Stimulated activated CD4-positive, alpha-beta T cell treated with anti-CD3 and anti-CD28 coated beads, TNF-alpha, amount 100 ng/mL, for 48 hours (primary cell): ENCODE measurements around the gene LRBA.

Experiments used
- DNase-seq, 3 donors: peaks; one replicate each; pipeline ENCODE4 v3.0.0-alpha.2; 2020; ENCODE audit warnings: low read depth in 3 of 3

Gene LRBA

DNA sequence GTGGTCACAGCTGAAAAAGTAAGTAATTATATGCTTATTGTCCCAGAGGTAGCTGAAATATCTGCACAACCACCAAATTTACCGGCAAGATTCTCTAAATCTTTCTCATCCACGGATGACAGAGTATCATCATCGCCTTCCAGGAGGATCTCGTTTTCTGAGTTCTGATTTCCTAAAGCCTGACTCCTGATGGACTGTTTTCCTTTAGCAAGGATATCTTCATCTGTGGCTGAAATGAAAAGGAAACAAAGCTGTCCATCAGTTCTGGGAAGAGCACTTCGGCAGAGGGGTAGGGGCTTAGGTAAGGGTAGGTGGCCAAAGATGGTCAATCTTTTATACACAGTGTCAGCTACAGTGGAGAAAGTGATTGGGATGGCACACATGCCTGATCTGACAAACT is 424.5 kb downstream of the LRBA start:
- DNase-seq: no peak

DNA sequence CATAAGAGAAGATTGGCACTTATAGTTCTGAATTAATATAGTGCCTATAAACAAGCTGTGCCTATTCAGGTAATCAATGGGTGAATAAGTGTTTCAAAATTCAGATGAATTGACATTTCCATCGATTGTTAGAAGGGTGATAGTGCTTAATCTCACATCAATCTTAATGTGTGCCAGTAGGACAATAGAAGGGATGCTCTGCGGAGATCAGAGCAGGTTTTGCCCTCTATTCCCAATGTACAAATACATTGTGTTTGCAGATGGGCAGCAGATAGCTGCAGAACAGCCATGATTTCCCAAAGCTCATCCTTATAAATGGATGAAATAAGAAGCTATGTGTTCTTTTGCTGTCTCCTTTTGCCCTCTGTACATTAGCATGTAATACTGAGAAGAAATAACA is 425.9 kb downstream of the LRBA start:
- DNase-seq: no peak

DNA sequence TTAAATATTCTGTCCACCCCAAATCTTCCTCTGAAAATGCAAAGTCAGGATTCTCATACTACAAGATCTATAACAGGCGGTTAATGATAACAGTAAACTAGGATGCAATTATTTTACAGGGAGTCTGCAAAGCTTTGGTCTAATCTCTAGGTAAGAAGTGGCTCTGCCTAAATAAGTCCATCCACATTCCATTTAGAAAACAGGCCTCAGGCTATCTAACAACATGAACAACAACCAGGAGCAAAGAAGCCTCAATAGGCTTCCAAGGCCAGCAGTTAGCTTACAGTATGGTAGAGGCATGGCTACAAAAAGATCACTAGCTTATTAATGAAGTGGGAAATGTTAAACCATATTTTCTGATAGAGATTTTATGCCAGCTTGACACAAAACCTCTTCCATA is 426.8 kb downstream of the LRBA start:
- no peak for DNase-seq

DNA sequence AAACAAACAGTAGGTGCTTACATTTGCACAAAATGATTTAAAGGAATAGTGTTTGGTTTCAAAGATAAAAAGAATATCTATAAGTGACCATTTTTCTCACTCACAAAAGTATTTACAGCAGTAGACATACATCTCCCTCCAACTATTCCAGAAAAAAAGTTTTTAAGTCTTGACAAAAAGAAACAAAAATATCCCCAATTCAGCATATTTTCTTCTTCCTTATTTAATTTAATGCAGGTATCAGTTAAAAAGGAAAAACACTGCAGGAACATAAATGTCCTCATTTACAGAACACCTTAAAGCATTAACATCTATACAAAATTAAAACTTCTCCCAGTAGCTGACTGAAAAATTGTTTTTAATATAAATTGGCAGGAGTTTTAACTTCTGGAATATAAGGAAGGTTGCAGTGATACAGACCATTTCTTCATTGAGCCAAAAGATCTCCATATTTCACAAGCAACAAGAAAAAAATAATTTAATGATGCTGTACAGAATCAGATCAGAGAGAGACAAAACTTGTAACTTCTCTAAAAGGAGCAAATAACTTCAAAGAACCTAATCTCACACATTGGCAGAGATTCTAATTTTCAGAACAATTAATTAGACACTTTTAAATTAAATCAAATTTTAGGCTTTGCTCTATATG is 428.8 kb downstream of the LRBA start:
- DNase-seq: no peak

- no peak for DNase-seq
Measured at GRCh38 chr4:150585611-150586010, 429.5 kb downstream of the LRBA start.

- DNase-seq: no peak
Measured at GRCh38 chr4:150584111-150584915, 430.8 kb downstream of the LRBA start.

- DNase-seq: no peak
Measured at GRCh38 chr4:150583287-150584110, 431.6 kb downstream of the LRBA start.

GRCh38 chr4:150582873-150583286 is 432.2 kb downstream of the LRBA start:
- DNase-seq: no peak

- DNase-seq: no peak
Measured at GRCh38 chr4:150582146-150582872, 432.8 kb downstream of the LRBA start, which contains the start of gene MAB21L2. MAB21L2 (plus strand) TSS chr4:150582151; CDS start chr4:150583030, 879 bp downstream.

DNA sequence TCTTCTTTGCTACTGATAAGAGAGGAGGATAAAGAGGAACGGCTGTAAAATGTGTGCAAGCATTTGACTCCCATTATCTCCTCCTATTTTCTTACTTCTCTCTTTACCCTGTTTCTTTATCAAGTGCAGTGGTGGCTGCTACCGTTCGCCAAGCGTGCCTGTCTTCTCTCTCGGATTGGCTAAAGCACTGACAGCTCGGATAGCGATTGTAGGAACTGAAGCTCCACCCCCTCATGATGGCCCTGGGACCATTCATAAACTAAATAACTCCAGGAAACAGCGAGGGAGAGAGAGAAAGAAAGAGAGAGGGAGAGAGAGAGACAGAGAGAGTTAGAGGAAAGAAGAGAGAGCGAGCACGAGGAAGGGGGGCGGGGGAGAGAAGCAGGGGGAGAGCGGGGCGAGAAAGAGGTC is 433.4 kb downstream of the LRBA start:
- no peak for DNase-seq

- DNase-seq: no peak
Measured at GRCh38 chr4:150581056-150581605, 434.0 kb downstream of the LRBA start.

DNA sequence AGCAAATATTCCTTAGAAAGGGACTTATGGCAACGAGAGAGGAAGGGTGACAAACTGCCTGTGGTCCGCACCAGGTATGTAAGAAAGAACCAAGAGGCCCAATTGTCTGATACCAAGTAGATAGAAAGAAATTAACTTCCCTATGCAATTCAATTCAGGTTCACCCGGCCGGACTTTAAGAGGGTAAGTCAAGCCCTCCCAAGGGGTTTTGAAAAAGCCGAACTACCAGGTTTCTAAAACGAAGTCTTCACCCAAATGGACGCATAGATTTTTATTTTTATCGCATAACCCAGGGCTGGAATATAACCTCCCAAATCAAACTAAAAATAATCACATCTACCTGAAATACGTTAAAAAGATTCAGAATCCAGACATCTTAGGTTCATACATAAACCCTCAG is 434.8 kb downstream of the LRBA start:
- no peak for DNase-seq

DNA sequence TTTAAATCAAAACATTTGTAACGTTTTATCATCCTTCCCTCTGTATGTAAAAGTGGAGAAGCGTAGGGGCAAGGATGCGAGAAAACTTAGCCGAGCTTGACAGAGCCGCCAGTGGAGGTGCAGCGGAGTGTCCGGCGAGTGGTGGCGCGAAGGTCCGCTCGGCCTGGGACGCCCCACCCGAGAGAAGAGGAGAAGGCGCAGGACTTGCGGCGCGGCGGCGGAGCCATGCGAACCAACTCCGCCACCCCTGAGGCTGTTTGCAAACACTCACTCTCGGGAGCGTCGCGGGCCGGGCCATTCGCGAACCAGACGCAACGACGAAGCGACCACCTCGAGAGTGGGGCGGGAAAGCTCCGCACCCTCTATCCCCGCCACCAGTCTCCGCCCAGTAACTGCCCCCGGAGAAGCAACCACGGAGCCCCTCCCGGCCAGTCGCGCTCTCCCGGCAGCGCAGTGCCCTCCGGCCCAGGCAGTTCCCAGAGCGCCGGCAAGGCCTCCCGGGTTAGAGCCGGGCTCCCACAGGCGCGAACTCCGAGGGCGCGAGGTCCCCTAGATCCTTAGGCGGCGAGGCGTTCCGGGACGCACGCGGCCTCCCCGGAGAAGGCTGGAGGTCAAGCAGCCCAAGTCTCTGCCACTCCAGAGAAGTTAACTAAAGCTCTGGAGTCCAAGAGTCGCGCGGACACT is 435.4 kb downstream of the LRBA start:
- no peak for DNase-seq

DNA sequence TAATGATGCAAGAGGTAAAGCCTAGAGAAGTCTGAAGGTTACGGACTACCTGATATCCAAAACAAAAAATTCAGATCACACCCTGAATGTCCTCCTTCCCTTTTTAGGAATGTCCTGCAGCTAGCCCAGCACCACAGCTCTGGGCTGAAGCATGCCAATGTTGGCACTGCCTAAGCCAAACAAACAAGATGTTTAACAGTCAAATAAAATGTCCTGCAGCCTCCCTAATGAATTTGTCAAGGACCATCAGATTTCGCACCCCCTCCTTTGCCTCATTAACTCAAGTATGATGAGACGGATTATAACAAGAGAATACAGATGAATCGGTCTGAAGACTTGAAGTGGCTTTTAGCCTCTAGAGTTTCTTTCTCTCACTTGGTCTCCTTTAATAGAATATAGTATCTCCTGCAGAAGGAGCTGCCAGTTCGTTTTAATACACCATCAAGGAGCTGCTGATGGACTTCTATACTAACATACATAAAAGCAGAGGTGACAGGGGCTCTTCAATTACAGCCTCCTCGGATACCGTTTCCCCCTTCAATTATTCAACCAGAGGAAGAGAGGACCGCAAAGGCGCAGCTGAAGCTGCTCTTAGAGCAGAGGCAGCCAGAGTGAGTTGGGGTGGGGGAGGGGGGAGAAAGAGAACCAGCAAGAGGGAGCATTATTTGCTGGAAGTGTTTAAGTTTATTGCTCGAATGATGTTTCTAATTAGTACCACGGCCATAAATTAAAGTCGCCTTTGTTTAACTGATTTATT is 436.2 kb downstream of the LRBA start:
- no peak for DNase-seq

DNA sequence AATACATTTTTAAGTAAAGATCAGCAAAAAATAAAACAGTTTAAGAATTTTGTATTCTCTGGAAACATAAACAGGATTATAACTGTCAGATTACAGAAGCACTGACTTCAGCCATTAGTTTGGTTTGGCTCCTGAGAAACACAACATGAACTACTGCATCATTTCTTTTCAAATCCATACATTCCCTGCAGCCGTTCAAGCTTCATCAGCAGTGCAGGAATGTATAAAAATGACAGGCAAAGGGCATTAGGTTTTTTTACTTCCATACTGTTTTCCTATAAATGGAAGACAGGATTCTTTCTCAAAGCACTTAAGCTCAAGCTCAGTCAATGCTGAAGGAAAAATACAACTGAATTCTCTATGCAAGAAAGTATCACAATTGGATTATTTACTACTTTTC is 437.3 kb downstream of the LRBA start:
- no peak for DNase-seq

GRCh38 chr4:150574678-150575077 is 440.4 kb downstream of the LRBA start:
- DNase-seq: no peak

DNA sequence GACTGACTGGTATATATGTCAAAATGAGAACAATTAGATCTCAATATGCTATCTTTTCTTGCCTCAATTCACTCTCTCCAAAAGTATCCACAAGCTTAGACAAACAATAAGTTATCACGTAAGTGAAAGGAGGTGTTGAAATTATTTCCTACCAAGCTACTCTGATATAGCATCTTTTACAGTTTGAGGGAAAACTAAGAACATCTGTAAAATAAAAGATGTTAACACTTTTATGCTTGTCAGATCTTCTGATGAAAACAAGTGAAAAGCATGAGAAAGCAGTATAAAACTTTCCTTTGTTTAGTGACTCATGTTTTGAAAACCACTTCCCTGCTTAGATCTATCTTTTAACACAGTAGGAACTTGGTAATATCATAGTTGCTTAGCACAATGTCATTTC is 441.6 kb downstream of the LRBA start:
- no peak for DNase-seq

GRCh38 chr4:150572704-150573504 is 442.2 kb downstream of the LRBA start:
- DNase-seq: no peak

DNA sequence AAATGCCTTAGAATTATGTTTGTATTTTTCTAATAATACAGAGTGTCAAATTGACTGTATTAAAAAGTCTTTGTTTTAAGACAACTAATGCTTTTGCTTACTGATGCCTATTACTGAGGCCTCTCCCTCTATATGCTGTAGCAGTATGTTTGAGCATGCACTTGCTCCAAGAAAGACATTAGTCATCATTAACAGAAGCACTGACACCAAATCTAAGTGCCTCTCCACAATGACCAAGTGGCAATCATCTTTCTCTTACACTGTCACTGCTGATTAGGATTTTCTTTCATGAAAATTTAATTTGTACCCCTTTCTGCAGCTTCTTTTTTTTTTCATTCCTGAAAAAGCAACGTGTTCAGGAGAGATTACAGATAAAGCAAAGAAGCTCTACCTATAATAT is 444.2 kb downstream of the LRBA start:
- no peak for DNase-seq
